RWPE2 (cell line): ENCODE results near the gene RHOXF1.
"Not testable (repeated sequence)": the region's sequence is repeated elsewhere in the genome, so short reads cannot be mapped to it uniquely, and the experiment has no call there.

Source experiments
- ATAC-seq: fragments of 200-7000 bp; cut with Tn5 transposase; 3 replicates; pipeline ENCODE4 v1.9.1; 2021; ENCODE audit warnings: low read depth
- DNase-seq: peaks from one replicate; pipeline ENCODE4 v3.0.0-alpha.2; 2020; ENCODE audit warnings: low spot score
- H3K27ac ChIP-seq: fragments of 450-650 bp; 2 replicates; pipeline ENCODE4 v1.5.1; 2017; ENCODE audit warnings: mild to moderate bottlenecking; ENCODE audit not compliant: poor library complexity, severe bottlenecking
- H3K27me3 ChIP-seq: fragments of 250-450 bp; sonication (Bioruptor Pico); 2 replicates; pipeline ENCODE4 v1.5.1; 2021; ENCODE audit warnings: mild to moderate bottlenecking, moderate library complexity; ENCODE audit not compliant: insufficient read depth, poor library complexity, severe bottlenecking
- H3K36me3 ChIP-seq: fragments of 250-450 bp; sonication (Bioruptor Pico); 2 replicates; pipeline ENCODE4 v1.5.1; 2020; ENCODE audit warnings: low read depth, mild to moderate bottlenecking, moderate library complexity
- H3K4me1 ChIP-seq: fragments of 250-450 bp; sonication (Bioruptor Pico); 2 replicates; pipeline ENCODE4 v1.5.1; 2021; ENCODE audit warnings: mild to moderate bottlenecking, moderate library complexity; ENCODE audit not compliant: insufficient read depth, poor library complexity, severe bottlenecking
- H3K4me3 ChIP-seq: fragments of 250-450 bp; sonication (Bioruptor Pico); 2 replicates; pipeline ENCODE4 v1.5.1; 2021; ENCODE audit warnings: mild to moderate bottlenecking, moderate library complexity; ENCODE audit not compliant: severe bottlenecking
- H3K9me3 ChIP-seq: fragments of 250-450 bp; sonication (Bioruptor Pico); 2 replicates; pipeline ENCODE4 v1.5.1; 2021; ENCODE audit warnings: mild to moderate bottlenecking, moderate library complexity; ENCODE audit not compliant: severe bottlenecking
- TF ChIP-seq, protein P1 (sequence below): fragments of 450-650 bp; IDR thresholded peaks from one replicate; pipeline ENCODE4 v1.5.1; 2017; ENCODE audit warnings: mild to moderate bottlenecking, moderate library complexity; ENCODE audit not compliant: poor library complexity, severe bottlenecking

RHOXF1 gene, protein sequence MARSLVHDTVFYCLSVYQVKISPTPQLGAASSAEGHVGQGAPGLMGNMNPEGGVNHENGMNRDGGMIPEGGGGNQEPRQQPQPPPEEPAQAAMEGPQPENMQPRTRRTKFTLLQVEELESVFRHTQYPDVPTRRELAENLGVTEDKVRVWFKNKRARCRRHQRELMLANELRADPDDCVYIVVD

GRCh38 chrX:120115438-120115963 lies at the start of gene RHOXF1:
Gene RHOXF1 (minus strand): TSS chrX:120115913. CDS start chrX:120115862, 51 bp downstream.
- no peaks in the 10 kb centered on the region for H3K9me3 ChIP-seq
- no peak within 1 kb of the TSS for H3K27ac ChIP-seq
- TF ChIP-seq, protein P1, sequence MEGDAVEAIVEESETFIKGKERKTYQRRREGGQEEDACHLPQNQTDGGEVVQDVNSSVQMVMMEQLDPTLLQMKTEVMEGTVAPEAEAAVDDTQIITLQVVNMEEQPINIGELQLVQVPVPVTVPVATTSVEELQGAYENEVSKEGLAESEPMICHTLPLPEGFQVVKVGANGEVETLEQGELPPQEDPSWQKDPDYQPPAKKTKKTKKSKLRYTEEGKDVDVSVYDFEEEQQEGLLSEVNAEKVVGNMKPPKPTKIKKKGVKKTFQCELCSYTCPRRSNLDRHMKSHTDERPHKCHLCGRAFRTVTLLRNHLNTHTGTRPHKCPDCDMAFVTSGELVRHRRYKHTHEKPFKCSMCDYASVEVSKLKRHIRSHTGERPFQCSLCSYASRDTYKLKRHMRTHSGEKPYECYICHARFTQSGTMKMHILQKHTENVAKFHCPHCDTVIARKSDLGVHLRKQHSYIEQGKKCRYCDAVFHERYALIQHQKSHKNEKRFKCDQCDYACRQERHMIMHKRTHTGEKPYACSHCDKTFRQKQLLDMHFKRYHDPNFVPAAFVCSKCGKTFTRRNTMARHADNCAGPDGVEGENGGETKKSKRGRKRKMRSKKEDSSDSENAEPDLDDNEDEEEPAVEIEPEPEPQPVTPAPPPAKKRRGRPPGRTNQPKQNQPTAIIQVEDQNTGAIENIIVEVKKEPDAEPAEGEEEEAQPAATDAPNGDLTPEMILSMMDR = no peak
- DNase-seq (no peak), ATAC-seq (no peak)
- H3K4me1 ChIP-seq = no peaks in the 10 kb centered on the region
- no peaks in the 10 kb centered on the region for H3K27me3 ChIP-seq
- no peak within 1 kb of the TSS for H3K4me3 ChIP-seq
- H3K36me3 ChIP-seq = no peaks in the 10 kb centered on the region

DNA sequence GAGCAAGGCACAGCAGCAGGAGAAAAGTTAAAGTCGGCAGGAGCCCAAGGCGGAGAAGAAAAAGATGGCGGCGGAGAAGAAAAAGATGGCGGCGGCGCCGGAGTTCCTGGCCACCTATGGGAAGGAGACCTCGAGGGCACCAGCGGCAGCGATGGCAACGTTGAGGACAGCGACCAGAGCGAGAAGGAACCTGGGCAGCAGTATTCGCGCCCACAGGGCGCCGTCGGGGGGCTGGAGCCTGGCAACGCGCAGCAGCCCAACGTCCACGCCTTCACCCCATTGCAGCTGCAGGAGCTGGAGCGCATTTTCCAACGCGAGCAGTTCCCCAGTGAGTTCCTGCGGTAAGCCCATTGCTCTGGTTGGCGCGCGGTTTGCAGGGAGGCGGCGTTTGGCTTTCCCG lies 43.4 kb upstream of the RHOXF1 start:
- H3K27ac ChIP-seq, H3K4me1 ChIP-seq, H3K36me3 ChIP-seq, DNase-seq, ATAC-seq, H3K4me3 ChIP-seq, H3K27me3 ChIP-seq, H3K9me3 ChIP-seq: not testable (repeated sequence)

DNA sequence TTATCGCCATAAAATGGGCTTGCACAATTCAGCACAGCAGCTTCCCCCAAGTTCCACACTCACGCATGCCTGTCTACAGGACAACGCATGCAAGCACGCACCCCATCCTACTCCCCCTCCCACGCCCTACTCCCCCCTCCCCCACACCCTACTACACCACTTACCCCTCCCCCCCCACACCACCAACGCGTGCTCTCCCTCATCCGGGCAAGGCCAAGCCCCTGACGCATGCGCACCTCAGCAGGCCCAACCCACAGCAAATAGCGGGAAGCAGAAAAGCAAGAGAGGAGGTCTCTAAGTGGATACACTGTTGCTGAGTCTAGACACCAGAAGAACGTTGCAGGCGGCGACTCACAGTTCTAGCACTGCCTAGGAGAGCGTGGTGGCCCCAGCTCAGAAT lies 42.6 kb upstream of the RHOXF1 start, which contains the start of gene RHOXF2:
Gene RHOXF2 (plus strand): TSS at position 301 of the 400 bp plus-strand sequence. CDS start 138 bp downstream, outside the sequence.
- not testable (repeated sequence) for H3K36me3 ChIP-seq, H3K27ac ChIP-seq, H3K27me3 ChIP-seq, H3K4me3 ChIP-seq, H3K4me1 ChIP-seq, H3K9me3 ChIP-seq, DNase-seq, ATAC-seq

DNA sequence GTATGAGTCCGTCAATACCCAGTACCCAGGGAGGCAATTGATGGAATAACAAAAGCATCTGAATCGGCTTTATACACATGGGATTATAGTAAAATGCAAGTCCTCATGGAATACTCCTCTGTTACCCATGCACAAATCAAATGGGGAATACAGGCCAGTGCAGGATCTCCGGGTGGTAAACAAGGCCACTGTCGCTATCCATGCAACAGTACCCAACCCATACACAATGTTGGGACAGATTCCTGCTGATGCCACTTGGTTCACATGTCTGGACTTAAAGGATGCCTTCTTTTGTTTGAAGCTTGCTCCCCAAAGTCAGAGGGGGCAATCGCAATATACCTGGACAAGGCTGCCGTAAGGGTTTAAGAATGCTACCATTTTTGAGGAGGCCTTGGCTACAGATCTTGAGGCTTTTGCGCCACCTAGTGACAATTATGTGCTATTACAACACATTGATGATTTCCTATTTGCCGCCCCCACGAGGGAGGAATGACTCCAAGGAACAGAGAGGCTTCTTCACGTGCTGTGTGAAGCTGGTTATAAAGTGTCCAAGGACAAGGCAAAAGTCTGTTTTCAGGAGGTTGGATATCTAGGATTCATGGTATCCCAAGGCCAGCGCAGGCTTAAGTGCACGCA lies 34.5 kb upstream of the RHOXF1 start:
- not testable (repeated sequence) for H3K4me3 ChIP-seq, H3K27me3 ChIP-seq, H3K36me3 ChIP-seq, H3K27ac ChIP-seq, H3K4me1 ChIP-seq, DNase-seq, H3K9me3 ChIP-seq
- ATAC-seq = peak; percentile 51; the same call in 2 of the 3 replicates

GRCh38 chrX:120147537-120147936 lies 31.8 kb upstream of the RHOXF1 start:
- Histone ChIP-seq H3K4me1 (no peaks in the 10 kb centered on the region), H3K9me3 (no peaks in the 10 kb centered on the region), H3K27ac (no peak overlapping the region), H3K4me3 (no peak overlapping the region), H3K27me3 (no peaks in the 10 kb centered on the region), H3K36me3 (no peaks in the 10 kb centered on the region)
- no peak for ATAC-seq
- TF ChIP-seq, protein P1 = no peak
- DNase-seq = no peak

DNA sequence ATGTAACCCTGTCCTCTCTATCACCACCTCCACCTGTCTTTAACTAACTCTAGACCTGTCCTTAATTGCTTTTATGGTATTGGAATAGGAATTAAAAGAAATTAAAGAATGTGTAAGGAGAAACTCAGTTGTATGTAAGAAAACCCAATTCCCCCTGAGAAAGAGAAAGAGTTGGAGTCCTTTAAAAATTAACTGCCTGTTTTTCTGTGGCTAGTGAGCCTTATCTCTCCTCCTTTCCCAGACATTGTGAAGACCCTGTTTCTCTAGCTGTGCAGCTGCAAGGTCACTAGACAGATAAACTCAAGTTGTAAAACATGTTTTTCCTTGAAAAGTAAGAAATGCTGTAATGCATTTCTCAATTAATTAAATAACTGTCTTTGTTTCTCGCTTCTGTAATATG lies 30.6 kb upstream of the RHOXF1 start:
- H3K4me1 ChIP-seq, H3K36me3 ChIP-seq, ATAC-seq, DNase-seq, H3K27me3 ChIP-seq, H3K4me3 ChIP-seq, H3K27ac ChIP-seq, H3K9me3 ChIP-seq: not testable (repeated sequence)
